Measurements from ENCODE around the gene DPP6.
"Not testable (repeated sequence)": the region's sequence is repeated elsewhere in the genome, so short reads cannot be mapped to it uniquely, and the experiment has no call there.

GRCh38 chr7:154155928-154156327 is 103.7 kb downstream of the DPP6 start:
- not testable (repeated sequence) for TF ChIP-seq CTCF (IDR thresholded peaks at IDR 0.05); POLR2A (IDR thresholded peaks at IDR 0.05; ENCODE audit: low read depth); POLR2AphosphoS5 (IDR thresholded peaks at IDR 0.05); EP300 (IDR thresholded peaks at IDR 0.05)
